H7 (cell line): ENCODE measurements around the gene EIF4H. TPM values are rescaled to one million over a fixed set of nuclear protein-coding genes. Genes with fewer than 3 reads are reported as not detected.
A peak's percentile ranks its signal among the peaks of the same experiment; 100 is the strongest.
"Not testable (repeated sequence)": the region's sequence is repeated elsewhere in the genome, so short reads cannot be mapped to it uniquely, and the experiment has no call there.

Source experiments
- DNase-seq: peaks from one replicate; pipeline ENCODE4 v3.0.0; 2012
- H3K27me3 ChIP-seq: 2 replicates; pipeline ENCODE4 v1.6.0; 2011; ENCODE audit warnings: mild to moderate bottlenecking, low read length; ENCODE audit not compliant: control insufficient read depth, insufficient read depth
- H3K36me3 ChIP-seq: replicated peaks from 2 replicates; pipeline ENCODE4 v1.5.1; 2011; ENCODE audit warnings: low read length; ENCODE audit not compliant: control insufficient read depth, insufficient read depth
- H3K4me3 ChIP-seq: 2 replicates; pipeline ENCODE4 v1.5.1; 2011; ENCODE audit warnings: low read depth, mild to moderate bottlenecking, control low read depth, low read length, moderate library complexity; ENCODE audit not compliant: insufficient read depth
- total RNA-seq: library from RNA; depleted of rRNA; stranded (reverse); fragments of >200 nt; shearing (Covaris generic); gene quantifications from 2 replicates; pipeline ENCODE4 v1.2.3, GENCODE V29; 2014

Gene EIF4H
- total RNA-seq, 1 experiment from 2014 or later = 316 TPM

DNA sequence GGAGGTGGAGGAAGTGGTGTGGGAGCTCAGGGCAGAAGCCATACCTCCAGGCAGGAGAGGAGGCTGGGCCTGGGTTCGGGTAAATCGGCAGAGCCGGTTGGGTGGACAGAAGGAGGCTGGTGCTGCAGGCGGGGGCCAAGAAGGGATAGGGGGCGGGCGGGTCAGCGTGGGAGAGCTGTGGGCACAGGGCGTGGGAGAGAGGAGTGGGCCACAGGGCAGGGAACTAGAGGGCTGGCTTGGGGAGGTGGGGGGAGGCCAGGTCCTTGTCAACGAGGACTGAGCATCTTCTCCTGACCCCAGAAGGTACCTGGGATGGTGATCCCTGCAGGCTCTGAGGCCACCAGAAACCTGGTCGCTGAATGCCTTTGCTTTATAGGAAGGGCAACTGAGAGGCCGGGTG lies 47.6 kb downstream of the EIF4H start:
- H3K27me3 ChIP-seq = no peaks in the 10 kb centered on the region
- peaks cover 3% of the 10 kb centered on the region; the same call in 1 of the 2 replicates for H3K36me3 ChIP-seq
- DNase-seq = peak; percentile 36
- H3K4me3 ChIP-seq = no peak overlapping the region

DNA sequence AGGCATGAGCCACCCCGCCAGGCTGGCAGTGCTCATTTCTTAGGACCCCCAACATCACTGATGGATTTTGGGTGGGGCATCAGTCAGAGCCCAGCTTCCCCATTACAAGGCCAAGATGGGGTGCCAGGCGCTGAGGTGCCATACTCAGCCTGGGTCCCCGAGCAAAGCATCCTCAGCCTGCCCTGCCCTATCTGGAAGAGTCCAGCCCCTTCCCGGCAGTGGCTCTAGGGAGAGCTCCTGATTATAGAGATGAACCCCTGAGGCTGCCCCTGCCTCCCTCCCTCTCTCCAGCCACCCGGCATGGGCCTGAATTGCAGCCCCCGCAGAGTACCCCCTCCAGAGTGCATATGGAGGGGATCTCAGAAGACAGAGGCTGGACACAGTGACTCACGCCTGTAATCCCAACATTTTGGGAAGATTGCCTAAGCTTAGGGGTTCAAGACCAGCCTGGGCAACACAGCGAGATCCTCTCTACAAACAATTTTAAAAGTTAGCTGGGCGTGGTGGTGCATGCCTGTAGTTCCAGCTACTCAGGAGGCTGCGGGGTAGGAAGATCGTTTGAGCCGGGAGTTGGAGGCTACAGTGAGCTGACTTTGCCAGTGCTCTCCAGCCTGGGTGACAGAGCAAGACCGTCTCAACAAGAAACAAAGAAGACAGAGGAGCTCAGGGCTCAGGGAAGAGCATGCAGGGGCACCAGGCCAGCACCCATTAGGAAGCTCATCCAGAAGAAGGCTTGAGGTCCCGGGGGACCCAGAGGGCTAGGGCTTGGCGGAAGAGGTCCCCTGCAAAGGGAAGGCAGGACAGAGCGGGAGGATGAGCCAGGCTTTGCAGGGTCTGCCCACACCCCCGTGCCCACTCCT lies 48.9 kb downstream of the EIF4H start:
- DNase-seq = peak; percentile 22
- Histone ChIP-seq H3K27me3 (no peaks in the 10 kb centered on the region), H3K4me3 (no peak overlapping the region), H3K36me3 (peaks cover 3% of the 10 kb centered on the region)

DNA sequence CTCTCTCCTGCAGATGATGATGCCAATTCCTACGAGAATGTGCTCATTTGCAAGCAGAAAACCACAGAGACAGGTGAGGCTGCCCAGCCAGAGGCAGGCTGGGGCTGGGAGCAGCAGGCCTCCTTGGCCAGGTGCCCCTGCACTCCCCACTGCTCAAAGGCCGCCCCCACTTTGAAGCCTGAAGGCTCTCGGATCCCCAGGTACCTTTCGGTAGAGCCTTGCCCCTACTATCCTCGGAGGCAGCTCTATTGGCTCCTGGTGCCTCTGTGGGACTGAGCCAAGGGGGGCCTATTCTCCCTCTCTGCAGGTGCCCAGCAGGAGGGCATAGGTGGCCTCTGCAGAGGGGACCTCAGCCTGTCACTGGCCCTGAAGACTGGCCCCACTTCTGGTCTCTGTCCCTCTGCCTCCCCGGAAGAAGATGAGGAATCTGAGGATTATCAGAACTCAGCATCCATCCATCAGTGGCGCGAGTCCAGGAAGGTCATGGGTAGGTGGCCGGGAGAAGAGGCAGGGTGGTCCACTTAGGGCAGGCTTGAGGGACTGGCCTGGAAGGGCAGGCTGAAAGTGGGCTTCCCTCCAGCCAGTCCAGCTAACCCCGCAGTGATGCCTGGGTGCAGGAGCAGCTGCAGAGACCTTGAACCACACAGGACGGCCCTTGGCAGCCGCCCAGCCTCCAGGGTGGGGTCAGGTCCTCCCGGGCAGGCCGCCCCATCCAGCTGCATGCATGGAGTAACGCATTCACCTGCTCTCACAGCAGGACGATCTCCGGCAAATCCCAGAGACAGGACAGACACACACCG lies 49.8 kb downstream of the EIF4H start:
- peak; percentile 47 for DNase-seq
- H3K4me3 ChIP-seq = no peak overlapping the region
- H3K27me3 ChIP-seq = no peaks in the 10 kb centered on the region
- peaks cover 3% of the 10 kb centered on the region for H3K36me3 ChIP-seq

DNA sequence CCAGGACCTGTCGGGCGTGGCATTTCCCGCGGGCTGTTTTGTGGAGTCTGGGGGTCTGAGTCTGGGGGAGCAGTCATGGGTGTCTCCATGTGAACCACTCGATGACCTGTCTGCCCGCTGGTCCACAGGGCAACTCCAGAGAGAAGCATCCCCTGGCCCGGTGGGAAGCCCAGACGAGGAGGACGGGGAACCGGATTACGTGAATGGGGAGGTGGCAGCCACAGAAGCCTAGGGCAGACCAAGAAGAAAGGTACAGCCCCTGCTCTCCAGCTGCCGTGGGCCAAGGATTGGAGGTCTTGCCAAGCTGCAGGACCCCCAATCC lies 50.3 kb downstream of the EIF4H start:
- DNase-seq = peak; percentile 48
- H3K36me3 ChIP-seq = peaks cover 6% of the 10 kb centered on the region

DNA sequence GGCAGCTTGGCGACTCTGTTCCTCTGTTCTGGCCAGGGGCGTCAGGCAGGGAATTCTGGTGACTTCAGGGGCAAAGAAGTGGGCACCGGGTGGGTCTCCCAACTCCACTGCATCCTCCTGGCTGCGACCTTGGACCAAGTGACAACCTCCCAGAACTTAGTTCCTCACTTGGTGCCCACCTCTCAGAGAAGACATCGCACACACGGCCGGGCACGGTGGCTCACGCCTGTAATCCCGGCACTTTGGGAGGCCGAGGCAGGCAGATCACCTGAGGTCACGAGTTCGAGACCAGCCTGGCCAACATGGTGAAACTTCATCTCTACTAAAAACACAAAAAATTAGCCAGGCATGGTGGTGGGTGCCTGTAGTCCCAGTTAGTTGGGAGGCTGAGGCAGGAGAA lies 50.8 kb downstream of the EIF4H start:
- DNase-seq = peak; percentile 19
- not testable (repeated sequence) for H3K36me3 ChIP-seq, H3K4me3 ChIP-seq, H3K27me3 ChIP-seq

More for the DNA sequence above, 50.3 kb downstream of the EIF4H start:
- no peak overlapping the region for H3K4me3 ChIP-seq
- H3K27me3 ChIP-seq = no peaks in the 10 kb centered on the region

DNA sequence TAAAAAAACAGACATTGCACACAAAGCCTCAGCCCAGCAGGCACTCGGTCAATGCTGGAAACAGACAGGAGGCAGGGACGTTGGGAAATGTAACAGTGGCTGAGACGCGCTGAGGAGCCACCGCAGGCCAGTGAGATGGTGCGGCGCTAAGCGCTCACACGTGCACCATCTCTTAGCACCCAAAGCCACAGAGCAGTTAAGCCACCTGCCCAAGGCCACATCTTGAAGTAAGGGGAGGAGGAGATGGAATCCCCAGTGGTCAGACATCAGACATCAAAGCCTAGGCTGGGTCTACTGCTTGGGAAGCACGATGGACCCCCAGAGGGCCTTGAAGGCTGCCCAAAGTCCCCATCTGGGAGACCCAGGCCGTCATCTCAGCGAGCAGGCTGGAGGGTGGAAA lies 51.2 kb downstream of the EIF4H start:
- Histone ChIP-seq H3K27me3 (no peaks in the 10 kb centered on the region), H3K4me3 (no peak overlapping the region), H3K36me3 (peaks cover 7% of the 10 kb centered on the region)
- peak; percentile 14 for DNase-seq

DNA sequence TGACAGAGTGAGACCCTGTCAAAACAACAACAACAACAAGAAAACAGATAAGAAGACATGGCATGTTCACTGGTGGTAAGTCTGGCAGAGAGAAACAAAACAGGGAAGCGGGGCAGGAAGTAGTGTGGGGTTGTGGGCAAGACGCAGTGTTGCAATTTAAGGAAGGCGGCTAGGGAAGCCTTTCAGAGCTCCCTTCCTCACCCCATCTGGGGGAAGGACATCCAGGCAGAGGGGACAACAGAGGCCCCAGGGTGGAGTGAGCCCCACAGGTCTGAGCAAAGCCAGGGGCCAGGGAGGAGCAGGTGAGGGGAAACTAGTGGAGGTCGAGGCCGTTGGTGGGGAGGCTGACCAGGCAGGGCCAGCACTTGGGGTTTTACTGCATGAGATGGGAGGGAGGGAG lies 52.5 kb downstream of the EIF4H start:
- Histone ChIP-seq H3K36me3 (peaks cover 11% of the 10 kb centered on the region), H3K4me3 (no peak overlapping the region), H3K27me3 (no peaks in the 10 kb centered on the region)
- peak; percentile 19 for DNase-seq

DNA sequence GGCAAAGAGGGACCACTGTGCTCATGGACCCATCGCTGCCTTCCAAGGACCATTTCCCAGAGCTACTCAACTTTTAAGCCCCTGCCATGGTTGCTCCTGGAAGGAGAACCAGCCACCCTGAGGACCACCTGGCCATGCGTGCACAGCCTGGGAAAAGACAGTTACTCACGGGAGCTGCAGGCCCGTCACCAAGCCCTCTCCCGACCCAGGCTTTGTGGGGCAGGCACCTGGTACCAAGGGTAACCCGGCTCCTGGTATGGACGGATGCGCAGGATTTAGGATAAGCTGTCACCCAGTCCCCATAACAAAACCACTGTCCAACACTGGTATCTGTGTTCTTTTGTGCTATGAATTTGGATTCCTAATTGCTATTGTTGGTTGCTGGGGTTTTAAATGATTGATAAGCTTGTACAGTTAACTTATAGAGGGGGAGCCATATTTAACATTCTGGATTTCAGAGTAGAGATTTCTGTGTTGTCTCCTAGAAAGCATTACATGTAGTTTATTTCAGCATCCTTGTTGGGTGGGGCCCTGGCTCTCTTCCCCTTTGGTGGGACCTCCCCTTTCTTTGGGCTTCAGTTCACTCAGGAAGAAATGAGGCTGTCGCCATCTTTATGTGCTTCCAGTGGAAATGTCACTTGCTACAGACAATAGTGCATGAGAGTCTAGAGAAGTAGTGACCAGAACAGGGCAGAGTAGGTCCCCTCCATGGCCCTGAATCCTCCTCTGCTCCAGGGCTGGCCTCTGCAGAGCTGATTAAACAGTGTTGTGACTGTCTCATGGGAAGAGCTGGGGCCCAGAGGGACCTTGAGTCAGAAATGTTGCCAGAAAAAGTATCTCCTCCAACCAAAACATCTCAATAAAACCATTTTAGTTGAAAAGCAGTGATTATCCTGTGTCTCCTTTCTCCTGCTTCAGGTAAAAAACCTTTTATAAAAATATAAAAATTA lies 55.1 kb downstream of the EIF4H start:
- peak; percentile 15 for DNase-seq
- Histone ChIP-seq H3K27me3 (no peaks in the 10 kb centered on the region), H3K36me3 (peaks cover 21% of the 10 kb centered on the region), H3K4me3 (no peak overlapping the region)

DNA sequence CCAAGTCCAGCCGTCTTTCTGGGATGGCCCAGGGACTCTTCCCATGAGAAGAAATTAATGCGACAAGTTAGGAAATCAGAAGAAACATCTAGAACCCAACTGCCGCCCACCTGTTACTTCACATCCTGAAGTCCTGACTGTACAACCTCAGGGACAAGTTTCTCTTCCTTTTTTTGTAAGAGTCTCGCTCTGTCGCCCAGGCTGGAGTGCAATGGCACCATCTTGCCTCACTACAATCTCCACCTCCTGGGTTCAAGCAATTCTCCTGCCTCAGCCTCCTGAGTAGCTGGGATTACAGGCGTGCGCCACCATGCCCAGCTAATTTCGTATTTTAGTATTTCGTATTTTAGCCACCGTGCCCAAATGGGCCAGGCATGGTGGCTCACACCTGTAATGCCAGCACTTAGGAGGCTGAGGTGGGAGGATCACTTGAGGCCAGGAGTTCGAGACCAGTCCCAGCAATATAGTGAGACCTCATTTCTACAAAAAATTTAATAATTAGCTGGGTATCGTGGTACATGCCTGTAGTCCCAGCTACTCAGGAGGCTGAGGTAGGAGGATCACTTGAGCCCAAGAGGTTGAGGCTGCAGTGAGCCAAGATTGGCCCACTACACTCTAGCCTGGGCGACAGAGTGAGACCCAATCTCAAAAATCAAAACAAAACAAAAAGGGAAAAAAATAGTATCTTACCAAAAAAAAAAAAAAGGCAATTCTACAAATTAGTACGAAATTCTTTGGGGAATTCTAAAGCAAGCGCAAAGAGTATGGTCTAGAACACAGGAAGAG lies 56.5 kb downstream of the EIF4H start:
- peak; percentile 4 for DNase-seq
- Histone ChIP-seq H3K27me3 (no peaks in the 10 kb centered on the region), H3K36me3 (peaks cover 29% of the 10 kb centered on the region), H3K4me3 (no peak overlapping the region)

DNA sequence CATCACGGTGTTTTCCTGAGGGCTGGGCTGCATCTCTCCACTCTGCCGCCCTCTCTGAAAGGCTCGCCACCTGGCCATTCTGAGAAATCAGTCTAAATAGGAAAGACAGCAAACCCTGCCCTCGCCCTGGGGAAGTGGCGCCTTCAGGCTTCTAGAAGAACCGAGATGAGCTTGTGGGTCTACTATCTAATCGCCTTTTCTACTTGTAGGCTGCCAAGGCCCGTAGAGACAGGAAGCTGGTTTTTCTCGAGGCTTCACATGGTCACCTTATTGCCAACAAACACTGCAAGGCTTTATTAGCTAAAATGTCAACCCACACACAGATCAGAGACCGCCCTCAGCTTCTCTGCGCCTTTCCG lies 57.1 kb downstream of the EIF4H start:
- Histone ChIP-seq H3K27me3 (no peaks in the 10 kb centered on the region), H3K36me3 (peaks cover 35% of the 10 kb centered on the region)

DNA sequence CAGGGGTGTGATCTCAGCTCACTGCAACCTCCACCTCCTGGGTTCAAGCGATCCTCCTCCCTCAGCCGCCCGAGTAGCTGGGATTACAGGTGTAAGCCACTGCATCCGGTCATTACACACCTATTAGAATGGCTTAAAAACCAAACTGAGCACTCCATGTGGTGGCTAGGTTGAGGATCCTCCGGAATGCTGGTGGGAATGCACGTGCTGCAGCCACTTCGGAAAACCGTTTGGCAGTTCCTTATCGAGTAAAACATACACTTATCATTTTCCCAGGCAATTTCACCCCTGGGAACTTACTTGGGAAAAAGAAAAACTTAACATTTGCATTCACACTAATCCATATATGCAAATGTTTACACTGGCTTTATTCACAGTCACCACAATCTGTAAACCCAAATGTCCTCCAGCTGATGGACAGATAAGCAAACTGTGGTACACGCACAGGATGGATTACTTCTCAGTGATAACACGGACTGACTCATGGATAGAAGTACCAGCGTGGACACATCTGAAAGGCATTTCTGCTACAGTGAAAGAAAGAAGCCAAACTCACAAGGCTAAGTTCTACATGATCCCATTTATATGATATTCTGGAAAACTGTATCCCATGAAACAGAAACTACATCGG lies 59.6 kb downstream of the EIF4H start:
- no peak for DNase-seq
- Histone ChIP-seq H3K27me3 (no peaks in the 10 kb centered on the region), H3K36me3 (peaks cover 52% of the 10 kb centered on the region), H3K4me3 (no peak overlapping the region)

More for the DNA sequence above, 57.1 kb downstream of the EIF4H start:
- no peak overlapping the region for H3K4me3 ChIP-seq
- DNase-seq = peak; percentile 12

DNA sequence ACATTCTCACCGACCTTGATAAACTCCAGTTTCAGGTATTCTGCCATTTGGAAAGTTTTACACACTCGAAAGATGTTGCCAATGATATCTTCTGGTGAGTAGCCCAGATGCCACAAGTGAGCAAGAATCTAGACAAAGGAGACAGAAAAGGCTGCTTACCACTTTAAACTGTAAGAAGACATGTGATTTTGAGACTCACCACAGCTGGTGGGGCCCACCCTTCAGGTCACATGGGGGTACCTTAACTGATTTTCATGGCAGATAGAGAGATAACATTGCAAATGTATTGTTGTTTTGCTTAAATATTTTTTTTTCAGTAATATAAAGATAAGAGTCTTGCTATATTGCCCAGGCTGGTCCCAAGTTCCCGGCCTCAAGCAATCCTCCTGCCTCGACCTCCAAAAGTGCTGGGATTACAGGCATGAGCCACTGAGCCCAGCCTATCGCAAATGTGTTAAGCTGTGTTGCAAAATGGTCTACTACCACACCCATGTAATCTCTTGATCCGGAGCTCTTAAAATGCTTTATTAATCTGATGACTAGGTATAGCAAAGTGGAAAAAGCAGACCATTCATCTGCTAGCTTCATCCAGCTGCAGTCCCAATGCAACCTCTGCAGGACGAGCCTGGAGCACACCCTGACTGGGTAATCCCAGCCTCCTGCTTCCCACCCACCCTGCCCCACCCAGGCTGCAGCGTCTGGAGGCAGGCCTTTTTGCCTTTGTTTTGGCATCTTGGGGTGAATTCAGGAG lies 61.5 kb downstream of the EIF4H start:
- Histone ChIP-seq H3K4me3 (no peak overlapping the region), H3K36me3 (peaks cover 61% of the 10 kb centered on the region), H3K27me3 (no peaks in the 10 kb centered on the region)
- DNase-seq = no peak

DNA sequence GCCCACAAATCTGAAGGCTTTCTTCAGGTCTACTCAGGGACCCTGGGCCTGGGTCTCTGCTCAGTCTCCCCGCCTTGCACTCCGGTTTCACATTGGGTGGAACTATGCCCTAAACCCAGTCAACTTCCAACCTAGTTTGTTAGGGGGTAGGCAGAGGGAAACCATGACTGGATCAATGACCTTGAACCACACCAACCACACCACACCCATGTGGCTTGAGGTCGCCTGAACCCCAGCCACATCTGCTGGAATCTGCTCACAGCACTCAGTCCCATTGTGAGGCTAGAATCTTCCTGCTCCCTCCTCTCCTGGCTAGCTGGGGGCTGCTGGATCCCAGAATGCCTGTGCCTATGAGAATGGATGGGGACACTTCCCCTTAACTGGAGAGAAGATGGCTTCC lies 62.1 kb downstream of the EIF4H start:
- no peaks in the 10 kb centered on the region for H3K27me3 ChIP-seq
- no peak for DNase-seq
- H3K4me3 ChIP-seq = no peak overlapping the region
- H3K36me3 ChIP-seq = peaks cover 61% of the 10 kb centered on the region
